ENCODE data around the gene SPP2.

Gene SPP2

DNA sequence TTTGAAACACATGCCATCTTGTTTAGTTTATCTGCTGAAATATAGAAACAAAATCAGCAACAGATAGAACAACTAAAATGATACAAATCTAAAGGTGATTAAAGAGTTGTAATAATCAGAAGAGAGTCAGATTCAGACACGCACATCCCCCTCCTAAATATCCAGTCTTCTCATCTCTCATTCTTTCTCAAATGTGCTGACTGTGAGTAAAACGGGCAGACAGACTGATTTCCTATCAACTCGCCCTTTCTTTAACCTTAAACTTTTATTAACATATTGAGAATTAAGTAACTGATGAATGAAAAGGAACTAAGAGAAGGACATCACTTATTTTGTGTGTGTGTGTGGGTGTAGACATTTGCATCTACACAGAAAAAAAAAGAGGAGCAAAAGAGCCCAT lies 34.6 kb upstream of the SPP2 start:
- H3K4me3 ChIP-seq (ENCODE audit: low read depth, low read length), result no peak overlapping the region
- TF ChIP-seq, protein P1, sequence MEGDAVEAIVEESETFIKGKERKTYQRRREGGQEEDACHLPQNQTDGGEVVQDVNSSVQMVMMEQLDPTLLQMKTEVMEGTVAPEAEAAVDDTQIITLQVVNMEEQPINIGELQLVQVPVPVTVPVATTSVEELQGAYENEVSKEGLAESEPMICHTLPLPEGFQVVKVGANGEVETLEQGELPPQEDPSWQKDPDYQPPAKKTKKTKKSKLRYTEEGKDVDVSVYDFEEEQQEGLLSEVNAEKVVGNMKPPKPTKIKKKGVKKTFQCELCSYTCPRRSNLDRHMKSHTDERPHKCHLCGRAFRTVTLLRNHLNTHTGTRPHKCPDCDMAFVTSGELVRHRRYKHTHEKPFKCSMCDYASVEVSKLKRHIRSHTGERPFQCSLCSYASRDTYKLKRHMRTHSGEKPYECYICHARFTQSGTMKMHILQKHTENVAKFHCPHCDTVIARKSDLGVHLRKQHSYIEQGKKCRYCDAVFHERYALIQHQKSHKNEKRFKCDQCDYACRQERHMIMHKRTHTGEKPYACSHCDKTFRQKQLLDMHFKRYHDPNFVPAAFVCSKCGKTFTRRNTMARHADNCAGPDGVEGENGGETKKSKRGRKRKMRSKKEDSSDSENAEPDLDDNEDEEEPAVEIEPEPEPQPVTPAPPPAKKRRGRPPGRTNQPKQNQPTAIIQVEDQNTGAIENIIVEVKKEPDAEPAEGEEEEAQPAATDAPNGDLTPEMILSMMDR (IDR thresholded peaks at IDR 0.05; ENCODE audit: low read depth, low read length), result no peak

DNA sequence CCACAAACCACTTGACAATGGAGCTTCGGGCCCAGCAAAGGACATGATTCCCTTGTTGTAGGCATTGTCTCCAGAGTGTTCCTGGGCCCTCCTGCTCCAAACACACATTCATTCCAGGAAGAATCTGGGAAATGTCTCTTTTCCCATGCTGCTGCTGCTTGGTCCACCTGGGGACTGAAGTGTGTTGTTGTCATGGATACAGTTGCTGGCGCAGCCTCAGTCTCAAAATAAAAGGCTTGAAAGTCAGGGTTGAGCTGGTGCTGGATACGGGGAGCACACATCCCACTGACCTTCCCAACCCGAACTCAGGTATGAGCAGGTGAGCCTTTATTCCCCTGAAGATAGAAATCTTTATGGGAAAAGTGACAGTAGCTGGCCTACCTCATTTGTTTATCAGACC lies 30.6 kb upstream of the SPP2 start:
- TF ChIP-seq, protein P1 (IDR thresholded peaks at IDR 0.05; ENCODE audit: low read depth, low read length), result no peak
- H3K4me3 ChIP-seq (ENCODE audit: low read depth, low read length), result no peak overlapping the region

DNA sequence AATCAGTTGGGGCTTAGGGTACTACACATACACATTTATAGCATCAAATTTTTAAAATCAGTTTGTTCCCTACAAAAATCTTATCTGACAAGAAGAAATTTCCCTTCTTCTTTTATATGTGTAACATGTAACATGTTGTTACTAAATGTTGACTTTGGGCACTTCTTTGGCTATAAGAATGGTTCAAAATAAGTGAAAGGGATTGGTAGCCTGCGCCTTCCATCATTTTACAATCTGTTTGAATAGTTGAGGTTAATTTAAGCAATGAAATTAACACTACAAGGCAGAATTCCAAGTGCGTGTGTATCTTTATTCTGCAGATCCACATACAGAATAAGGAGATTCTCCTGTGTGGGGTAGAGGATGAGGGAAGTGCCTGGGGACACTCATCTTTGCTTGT lies 30.2 kb upstream of the SPP2 start:
- TF ChIP-seq, protein P1 (IDR thresholded peaks at IDR 0.05; ENCODE audit: low read depth, low read length), result no peak
- no peak overlapping the region for H3K4me3 ChIP-seq (ENCODE audit: low read depth, low read length)

DNA sequence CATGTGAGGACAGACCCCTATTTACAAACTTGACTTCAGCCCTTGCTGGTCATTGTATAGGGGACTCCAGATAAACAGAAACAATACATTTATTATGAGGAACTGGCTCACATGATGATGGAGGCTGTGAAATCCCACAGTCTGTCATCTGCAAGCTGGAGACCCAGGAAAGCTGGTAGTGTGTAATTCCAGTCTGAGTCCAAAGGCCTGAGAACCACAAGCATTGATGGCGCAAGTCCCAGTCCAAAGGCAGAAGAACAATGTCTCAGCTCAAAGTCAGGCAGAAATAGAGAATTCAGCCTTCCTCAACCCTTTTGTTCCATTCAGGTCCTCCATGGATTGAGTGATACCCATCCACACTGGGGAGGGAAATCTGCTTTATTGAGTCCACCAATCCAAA lies 28.1 kb upstream of the SPP2 start:
- TF ChIP-seq, protein P1 (IDR thresholded peaks at IDR 0.05; ENCODE audit: low read depth, low read length), result no peak
- H3K4me3 ChIP-seq (ENCODE audit: low read depth, low read length), result no peak overlapping the region

DNA sequence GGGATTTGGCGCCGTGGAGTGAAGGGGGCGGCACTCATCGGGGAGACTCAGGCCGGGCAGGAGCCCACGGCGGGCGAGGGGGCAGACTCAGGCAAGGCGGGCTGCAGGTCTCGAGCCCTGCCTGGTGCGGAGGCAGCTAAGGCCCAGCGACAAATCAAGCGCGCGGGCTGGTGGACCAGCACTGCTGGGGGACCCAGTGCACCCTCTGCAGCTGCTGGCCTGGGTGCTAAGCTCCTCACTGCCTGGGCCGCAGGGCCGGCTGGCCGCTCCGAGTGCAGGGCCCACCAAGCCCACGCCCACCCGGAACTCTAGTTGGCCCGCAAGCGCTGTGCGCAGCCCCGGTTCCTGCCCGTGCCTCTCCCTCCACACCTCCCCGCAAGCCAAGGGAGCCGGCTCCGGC lies 26.2 kb upstream of the SPP2 start:
- H3K4me3 ChIP-seq (ENCODE audit: low read depth, low read length), result no peak overlapping the region
- TF ChIP-seq, protein P1 (IDR thresholded peaks at IDR 0.05; ENCODE audit: low read depth, low read length), result no peak

DNA sequence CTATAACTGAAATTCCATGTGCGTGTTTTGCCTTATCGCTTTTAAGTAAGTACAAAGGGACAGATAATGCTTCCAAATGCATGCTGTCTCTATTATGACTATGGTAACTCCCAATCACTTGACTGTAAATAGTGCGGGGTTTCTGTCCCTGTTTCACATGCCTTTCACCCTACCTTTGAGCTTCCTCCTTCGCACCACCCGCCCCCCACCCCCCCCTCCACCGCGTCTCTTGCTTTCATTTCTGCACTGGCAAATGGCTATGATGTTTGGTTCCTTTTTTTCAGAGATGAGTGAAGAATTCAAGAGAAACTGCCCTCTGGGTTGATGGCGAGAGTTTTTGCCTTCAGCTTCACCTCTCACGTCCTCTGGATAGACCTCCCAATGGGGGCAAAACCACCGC lies 25.0 kb upstream of the SPP2 start:
- TF ChIP-seq, protein P1 (IDR thresholded peaks at IDR 0.05; ENCODE audit: low read depth, low read length), result no peak
- H3K4me3 ChIP-seq (ENCODE audit: low read depth, low read length), result peak overlapping the region; percentile 52

DNA sequence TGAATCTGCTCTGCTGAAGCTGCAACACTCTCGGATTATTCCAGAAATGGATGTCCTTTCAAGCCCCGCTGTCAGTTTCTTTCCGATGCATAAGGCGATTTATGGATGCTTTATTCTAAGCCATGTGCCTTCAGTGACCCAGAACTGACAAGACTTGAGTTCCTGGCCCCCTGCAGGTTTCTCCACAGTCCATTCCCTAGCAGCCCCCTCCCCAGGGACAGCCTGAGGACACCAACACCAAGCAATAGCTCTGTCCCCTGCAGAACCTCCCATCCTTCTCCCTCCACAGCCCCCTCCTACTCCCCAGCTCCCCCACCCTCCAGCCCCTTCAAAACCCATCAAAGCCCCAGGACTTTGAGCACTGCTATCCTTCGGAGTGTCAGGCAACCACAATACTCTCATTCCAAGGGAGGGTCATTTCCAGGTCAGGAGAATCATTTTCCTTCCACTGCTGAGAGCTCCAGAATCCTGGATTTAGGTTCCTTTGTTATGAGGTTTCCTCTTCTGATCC lies 24.6 kb upstream of the SPP2 start:
- TF ChIP-seq, protein P1 (IDR thresholded peaks at IDR 0.05; ENCODE audit: low read depth, low read length), result no peak
- peak overlapping the region; percentile 52 for H3K4me3 ChIP-seq (ENCODE audit: low read depth, low read length)
